HG02970 (cell line): ENCODE results near the gene FGF22.
A peak's percentile ranks its signal among the peaks of the same experiment; 100 is the strongest.
"Not testable (repeated sequence)": the region's sequence is repeated elsewhere in the genome, so short reads cannot be mapped to it uniquely, and the experiment has no call there.

ENCODE experiments used
- ATAC-seq: cut with Tn5 transposase; IDR thresholded peaks from one replicate; pipeline ENCODE4 v1.9.1; 2021; ENCODE audit warnings: mild to moderate bottlenecking, moderate library complexity, moderate number of reproducible peaks; ENCODE audit not compliant: unreplicated experiment, low FRiP score

FGF22 gene

GRCh38 chr19:639253-640160 is at the start of gene FGF22:
TSS of gene FGF22 (plus strand) at chr19:639879. CDS start at chr19:639926, 47 bp downstream.
- peak; percentile 57 for ATAC-seq

DNA sequence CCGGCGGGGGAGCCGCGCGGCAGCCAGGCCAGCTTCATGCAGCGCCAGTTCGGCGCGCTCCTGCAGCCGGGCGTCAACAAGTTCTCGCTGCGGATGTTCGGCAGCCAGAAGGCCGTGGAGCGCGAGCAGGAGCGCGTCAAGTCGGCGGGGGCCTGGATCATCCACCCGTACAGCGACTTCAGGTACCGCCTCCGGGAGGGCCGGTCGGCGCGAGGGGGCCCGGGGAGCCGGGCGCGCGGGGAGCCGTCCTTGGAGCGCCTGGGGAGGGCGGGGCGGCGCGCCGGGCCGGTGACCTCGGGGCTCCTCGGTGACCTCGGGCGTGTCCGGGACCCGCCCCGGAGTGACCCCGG is 49.3 kb upstream of the FGF22 start:
- no peak for ATAC-seq

DNA sequence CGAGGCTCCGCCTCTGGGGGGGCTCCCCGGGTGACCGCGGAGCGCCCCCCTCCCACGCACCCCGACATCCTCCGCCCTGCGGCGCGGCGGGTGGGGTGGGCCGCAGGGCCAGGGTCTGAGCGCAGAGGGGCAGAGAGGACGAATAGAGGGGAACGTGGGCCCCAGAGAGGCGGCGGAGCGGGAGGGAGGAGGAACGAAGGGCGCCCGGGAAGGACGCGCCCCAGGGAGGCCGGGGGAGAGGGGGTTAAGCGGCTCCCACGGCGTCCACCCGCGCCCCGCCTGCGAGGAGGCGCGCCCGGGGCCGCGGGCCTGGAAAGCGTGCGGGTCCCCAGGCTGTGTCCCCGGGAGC is 49.0 kb upstream of the FGF22 start:
- ATAC-seq = no peak

DNA sequence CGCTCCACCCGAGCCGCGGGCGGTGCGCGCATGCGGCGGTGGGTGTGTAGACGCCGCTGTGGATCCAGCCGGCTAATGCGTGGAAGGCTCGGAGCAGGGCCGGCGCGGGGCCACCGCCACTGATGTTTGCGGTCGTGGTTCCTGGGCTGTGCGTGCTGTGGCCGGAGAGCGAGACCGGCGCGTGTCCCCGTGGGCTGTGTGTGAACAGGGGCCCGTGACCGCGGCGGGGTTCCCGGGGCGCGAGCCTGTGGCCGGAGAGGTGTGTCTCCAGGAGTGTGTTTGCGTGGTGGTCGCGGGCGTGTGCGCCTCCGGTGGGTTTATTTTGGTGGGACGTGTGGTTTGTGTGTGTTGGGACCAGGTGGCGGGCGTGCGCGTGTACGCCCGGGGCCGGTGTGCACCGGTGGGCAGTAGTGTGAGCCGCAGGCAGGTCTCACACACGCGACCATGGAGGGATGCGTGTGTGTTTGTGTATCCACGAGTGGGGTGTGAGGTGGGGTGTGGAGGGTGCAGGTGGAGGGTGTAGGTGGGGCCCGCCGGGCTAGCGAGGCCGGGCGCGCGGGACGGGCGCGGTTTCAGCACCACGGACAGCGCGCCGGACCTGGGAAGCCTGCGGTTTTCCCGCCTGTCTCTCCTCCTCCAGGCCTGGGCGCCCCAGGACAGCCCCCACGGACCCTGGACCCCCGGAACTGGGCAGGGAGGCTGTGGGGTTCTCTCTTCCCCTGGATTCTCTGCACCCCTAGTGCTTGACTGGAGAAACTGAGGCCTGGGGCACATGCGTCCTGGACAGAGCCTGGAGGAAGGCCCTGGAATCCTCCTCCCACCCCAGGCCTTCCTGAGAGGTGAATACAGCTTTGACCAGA is 48.4 kb upstream of the FGF22 start:
- no peak for ATAC-seq

DNA sequence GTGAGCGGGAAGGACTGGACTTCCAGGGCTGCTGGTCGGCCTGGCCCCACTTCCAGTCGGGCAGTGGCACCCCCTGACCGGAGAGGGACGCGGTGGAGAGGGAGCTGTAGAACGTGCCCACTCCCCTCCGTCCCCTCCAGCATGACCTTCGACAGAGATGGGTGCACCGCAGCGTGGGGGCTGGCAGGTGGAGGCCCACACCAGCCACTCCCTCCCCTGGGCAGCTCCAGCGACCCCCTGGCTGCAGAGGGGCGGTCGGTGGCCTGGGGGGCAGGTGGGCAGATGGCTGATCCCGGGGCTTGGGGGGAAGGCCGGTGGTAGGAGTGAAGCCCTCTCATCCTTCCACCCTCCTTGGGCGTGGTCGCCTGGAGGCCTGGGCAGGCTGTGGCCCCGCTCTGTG is 47.6 kb upstream of the FGF22 start:
- ATAC-seq = no peak

DNA sequence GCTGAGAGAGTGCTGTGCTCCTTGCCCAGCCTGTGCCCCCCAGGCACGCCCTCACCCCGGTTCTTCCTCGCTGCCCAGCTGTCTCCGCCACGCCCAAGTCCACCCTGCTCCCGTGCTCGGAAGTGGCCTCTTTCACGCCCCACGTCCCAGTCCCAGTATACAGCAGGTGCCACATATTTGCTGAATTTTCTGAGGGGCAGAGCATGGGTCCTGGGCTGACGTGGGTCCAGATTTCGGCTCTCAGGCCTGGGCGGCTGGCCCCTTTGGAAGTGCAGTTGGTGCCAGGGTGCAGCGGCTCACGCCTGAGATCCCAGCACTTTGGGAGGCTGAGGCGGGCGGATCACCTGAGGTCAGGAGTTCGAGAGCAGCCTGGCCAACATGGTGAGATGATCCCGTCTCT is 46.6 kb upstream of the FGF22 start:
- no peak for ATAC-seq

- no peak for ATAC-seq
Measured at GRCh38 chr19:593505-593904, 46.2 kb upstream of the FGF22 start.

DNA sequence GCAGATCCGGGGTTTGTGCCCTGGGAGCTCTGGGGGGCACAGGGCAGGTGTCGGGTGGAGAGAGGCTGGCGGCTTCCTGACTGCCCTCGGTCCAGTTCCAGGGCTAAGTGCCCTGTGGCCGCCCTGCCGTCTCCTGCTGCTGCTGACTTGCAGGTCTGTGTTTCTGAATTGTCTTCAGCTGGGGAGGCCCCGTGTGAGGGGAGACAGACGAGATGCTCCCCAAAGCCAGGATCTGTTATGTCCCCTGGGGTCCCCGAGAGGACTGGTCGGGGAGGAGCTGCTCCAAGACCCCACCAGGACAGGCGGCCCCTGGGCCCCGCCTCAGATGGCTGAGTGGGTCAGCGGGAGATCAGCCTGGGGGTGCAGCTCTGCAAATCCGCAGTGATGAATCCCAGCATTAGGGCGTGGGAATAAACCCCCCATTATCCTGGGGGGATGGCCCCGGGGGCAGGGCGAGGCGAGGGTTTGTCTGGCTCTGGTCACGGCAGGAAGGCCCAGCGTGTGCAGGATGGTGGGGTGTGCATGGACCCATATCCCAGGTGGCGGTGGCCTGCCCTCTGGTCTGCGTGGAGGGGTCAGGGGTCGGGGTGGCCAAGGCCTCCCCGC is 45.3 kb upstream of the FGF22 start:
- ATAC-seq = no peak

GRCh38 chr19:595326-596262 is 44.1 kb upstream of the FGF22 start:
- ATAC-seq = no peak

GRCh38 chr19:596263-596655 is 43.4 kb upstream of the FGF22 start:
- no peak for ATAC-seq

GRCh38 chr19:597406-598315 is 42.0 kb upstream of the FGF22 start:
- ATAC-seq = no peak

DNA sequence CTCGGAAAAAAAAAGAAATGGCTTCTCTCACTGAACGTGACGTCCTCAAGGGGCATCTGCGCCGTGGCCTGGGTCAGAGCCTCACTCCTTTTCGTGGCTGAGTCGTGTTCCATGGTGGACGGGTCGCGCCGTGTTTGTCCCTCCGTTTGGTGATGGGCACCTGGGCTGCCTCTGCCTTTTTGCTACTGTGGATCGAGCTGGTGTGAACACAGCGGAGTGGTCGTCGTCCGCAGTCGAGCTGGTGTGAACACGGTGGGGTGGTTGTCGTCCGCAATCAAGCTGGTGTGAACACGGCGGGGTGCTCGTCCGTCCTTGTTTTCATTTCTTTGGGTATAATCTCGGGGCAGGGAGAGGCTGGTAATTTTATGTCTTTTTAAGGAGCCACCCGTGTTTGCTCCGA is 38.4 kb upstream of the FGF22 start:
- ATAC-seq = no peak

- no peak for ATAC-seq
Measured at GRCh38 chr19:601790-602189, 37.9 kb upstream of the FGF22 start.

GRCh38 chr19:602391-603301 is 37.0 kb upstream of the FGF22 start:
- no peak for ATAC-seq

GRCh38 chr19:603302-603639 is 36.4 kb upstream of the FGF22 start:
- ATAC-seq = not testable (repeated sequence)

- ATAC-seq = not testable (repeated sequence)
Measured at GRCh38 chr19:603779-604178, 35.9 kb upstream of the FGF22 start.

DNA sequence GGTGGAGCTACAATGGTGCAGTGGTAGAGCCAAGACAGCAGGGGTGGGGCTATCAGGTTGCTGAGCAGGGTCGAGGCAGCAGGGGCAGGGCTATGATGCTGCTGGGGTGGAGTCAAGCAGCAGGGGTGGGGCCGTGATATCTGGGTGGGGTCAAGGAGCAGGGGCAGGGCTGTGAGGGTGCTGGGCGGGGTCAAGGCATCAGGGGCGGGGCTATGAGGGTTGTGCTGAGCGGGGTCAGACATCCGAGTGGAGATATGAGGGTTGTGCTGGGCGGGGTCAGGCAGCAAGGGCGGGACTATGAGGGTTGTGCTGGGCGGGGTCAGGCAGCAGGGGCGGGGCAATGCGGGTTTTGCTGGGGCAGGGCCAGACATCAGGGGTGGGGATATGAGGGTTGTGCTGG is 35.3 kb upstream of the FGF22 start:
- no peak for ATAC-seq
